ENCODE measurements around the gene KIF17. TPM values are rescaled to one million over a fixed set of nuclear protein-coding genes. Genes with fewer than 3 reads are reported as not detected.

Gene KIF17
- total RNA-seq, 1 experiment from 2014 or later: 2.4 TPM

DNA sequence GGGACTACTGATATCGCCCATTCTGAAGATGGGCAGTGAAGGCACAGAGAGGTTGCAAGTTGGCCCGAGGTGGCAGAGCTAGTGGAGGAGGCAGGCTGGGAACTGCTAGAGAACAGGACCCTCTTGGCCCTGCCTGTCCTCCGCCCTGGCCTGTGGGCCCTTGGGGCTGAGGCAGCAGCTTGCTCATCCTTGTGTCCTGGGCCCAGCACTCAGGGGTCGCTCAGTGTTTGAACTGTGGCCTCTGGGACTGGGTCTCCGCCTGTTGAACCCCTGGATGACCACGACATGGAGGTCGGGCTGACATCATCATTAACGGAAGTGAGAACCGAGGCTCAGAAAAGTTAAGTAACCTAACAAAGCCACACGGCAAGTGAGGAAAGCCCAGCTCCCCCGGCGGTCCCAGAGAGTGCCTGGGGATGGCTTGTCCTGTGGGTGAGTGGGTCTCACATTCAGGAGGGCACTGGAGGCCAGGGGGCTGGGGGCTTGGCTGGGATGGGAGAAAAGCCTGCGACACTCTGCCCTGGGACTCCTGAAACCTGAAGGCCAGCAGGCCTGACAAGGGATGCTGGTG lies 33.7 kb downstream of the KIF17 start:
- Histone ChIP-seq H4K20me1 (ENCODE audit: insufficient read depth) (no peaks in the 10 kb centered on the region), H3K36me3 (ENCODE audit: control insufficient read depth in 1 of 2, insufficient read depth in 2 of 2, low read length in 2 of 2) (no peaks in the 10 kb centered on the region), H3K4me2 (ENCODE audit: low read length) (no peak overlapping the region), H3K9ac (ENCODE audit: low read length) (no peak overlapping the region), H3K9me2 (ENCODE audit: insufficient read depth) (no peaks in the 10 kb centered on the region), H3K79me2 (ENCODE audit: insufficient read depth, low read length) (no peaks in the 10 kb centered on the region), H3K9me3 (ENCODE audit: control insufficient read depth in 1 of 2, insufficient read depth in 1 of 2, low read depth in 1 of 2, low read length in 2 of 2) (no peaks in the 10 kb centered on the region), H3K4me1 (ENCODE audit: control insufficient read depth in 1 of 2, insufficient read depth in 2 of 2, low read length in 2 of 2) (no peaks in the 10 kb centered on the region), H3K27me3 (ENCODE audit: insufficient read depth, low read length) (no peaks in the 10 kb centered on the region), H2AFZ (ENCODE audit: low read depth, low read length, poor library complexity, severe bottlenecking) (no peak overlapping the region), H3K4me3 (replicated peaks in 1 of 2; ENCODE audit: low read depth in 1 of 2, low read length in 2 of 2) (no peak overlapping the region), H3K27ac (ENCODE audit: low read depth, low read length) (no peak overlapping the region)
- TF ChIP-seq SP1 (IDR thresholded peaks at IDR 0.05; ENCODE audit: low read depth) (no peak), RAD21 (IDR thresholded peaks at IDR 0.05; ENCODE audit: low read depth) (no peak), EZH2phosphoT487 (IDR thresholded peaks at IDR 0.05; ENCODE audit: borderline replicate concordance) (no peak), POLR2AphosphoS5 (IDR thresholded peaks at IDR 0.05; ENCODE audit: low read depth, low read length) (no peak), JUND (IDR thresholded peaks at IDR 0.05) (no peak), CEBPB (IDR thresholded peaks at IDR 0.05; ENCODE audit: low read depth) (no peak), POLR2A (IDR thresholded peaks at IDR 0.05; ENCODE audit: borderline replicate concordance, extremely low read depth, insufficient read depth, insufficient read length) (no peak), CBX3 (IDR thresholded peaks at IDR 0.05; ENCODE audit: low read depth) (no peak), REST (IDR thresholded peaks at IDR 0.05; ENCODE audit: low read depth) (no peak)
- TF ChIP-seq, protein P1, sequence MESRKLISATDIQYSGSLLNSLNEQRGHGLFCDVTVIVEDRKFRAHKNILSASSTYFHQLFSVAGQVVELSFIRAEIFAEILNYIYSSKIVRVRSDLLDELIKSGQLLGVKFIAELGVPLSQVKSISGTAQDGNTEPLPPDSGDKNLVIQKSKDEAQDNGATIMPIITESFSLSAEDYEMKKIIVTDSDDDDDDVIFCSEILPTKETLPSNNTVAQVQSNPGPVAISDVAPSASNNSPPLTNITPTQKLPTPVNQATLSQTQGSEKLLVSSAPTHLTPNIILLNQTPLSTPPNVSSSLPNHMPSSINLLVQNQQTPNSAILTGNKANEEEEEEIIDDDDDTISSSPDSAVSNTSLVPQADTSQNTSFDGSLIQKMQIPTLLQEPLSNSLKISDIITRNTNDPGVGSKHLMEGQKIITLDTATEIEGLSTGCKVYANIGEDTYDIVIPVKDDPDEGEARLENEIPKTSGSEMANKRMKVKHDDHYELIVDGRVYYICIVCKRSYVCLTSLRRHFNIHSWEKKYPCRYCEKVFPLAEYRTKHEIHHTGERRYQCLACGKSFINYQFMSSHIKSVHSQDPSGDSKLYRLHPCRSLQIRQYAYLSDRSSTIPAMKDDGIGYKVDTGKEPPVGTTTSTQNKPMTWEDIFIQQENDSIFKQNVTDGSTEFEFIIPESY (IDR thresholded peaks at IDR 0.05; ENCODE audit: extremely low read depth, insufficient replicate concordance, low read length): no peak
- no peak for DNase-seq (ENCODE audit: low read depth, low spot score)
- RAD21 ChIA-PET (ENCODE audit: low non-redundant PET in 1 of 2, low total read pairs in 2 of 2, uncharacterized antibody in 2 of 2, unreplicated experiment in 2 of 2): no interaction called here
- intact Hi-C loops (cut with micrococcal nuclease): no loop called here
- no peak for ATAC-seq
- BruUV-seq (replicated peaks): no TSS peak
- POLR2A ChIA-PET: no interaction called here
- CTCF ChIA-PET: no interaction called here

Measured in HCT116 (cell line).